ENCODE measurements around the gene ARHGAP27.
"Not testable (repeated sequence)": the region's sequence is repeated elsewhere in the genome, so short reads cannot be mapped to it uniquely, and the experiment has no call there.

Gene ARHGAP27, protein sequence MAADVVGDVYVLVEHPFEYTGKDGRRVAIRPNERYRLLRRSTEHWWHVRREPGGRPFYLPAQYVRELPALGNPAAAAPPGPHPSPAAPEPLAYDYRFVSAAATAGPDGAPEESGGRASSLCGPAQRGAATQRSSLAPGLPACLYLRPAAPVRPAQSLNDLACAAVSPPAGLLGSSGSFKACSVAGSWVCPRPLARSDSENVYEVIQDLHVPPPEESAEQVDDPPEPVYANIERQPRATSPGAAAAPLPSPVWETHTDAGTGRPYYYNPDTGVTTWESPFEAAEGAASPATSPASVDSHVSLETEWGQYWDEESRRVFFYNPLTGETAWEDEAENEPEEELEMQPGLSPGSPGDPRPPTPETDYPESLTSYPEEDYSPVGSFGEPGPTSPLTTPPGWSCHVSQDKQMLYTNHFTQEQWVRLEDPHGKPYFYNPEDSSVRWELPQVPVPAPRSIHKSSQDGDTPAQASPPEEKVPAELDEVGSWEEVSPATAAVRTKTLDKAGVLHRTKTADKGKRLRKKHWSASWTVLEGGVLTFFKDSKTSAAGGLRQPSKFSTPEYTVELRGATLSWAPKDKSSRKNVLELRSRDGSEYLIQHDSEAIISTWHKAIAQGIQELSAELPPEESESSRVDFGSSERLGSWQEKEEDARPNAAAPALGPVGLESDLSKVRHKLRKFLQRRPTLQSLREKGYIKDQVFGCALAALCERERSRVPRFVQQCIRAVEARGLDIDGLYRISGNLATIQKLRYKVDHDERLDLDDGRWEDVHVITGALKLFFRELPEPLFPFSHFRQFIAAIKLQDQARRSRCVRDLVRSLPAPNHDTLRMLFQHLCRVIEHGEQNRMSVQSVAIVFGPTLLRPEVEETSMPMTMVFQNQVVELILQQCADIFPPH

DNA sequence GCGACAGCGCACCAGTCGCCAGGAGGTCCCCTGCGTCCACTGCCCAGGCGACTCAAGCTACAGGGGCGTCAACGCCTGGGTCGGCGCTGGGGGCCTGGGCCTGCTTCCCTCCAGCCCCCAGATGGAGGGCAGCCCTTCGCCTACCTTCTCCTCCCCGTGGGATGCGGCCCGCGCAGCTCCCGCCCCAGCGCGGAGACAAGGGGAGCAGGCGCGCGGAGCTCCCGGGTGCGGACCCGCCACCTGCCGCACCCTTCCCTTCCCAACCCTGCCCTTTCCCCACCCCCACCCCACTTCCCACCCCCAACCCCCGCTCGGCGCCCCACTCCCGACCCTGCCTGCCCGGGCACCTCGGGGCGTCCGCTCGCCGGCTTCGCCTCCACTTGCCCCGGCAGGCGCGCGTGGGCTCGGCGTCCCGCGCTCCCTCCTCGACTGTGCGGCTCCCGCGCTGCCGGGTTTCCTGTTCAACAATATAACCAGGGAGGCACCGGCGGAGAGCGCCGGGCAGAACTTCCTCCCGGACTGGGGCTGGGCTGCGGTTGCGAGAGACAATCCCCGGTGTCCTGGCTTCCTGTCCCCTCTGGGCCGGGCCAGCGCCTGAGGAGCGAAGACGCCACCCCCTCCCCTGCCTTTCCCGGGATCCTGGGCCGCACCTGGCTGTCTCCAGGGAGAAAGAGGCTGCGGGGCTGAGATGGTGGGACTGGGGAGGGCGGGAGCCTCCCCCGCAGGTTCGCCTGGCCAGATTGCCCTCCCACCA lies at the start of gene ARHGAP27:
ARHGAP27 (minus strand) TSS at position 466 of the 754 bp plus-strand sequence. CDS start 2,591 bp downstream, outside the sequence.
- no peak for DNase-seq (ENCODE audit: low read depth in 3 of 3)

DNA sequence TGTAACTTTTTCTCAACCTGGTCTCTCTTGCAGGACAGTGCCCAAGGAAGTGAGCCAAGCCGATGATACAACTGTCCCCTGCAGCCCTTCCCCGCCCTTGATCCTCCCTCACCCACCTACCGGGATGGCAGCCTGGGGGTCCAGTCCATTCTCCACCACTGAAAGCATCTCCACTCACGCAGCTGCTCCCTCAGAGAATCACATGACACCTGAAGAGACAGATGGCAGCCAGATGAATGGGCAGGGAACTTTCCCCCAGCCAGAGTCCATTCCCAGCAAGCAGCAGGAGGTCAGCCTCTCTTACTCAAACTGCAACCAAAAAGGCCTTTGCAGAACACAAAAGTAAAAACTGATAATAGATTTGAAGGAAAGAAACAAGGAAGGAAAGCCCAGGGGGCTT lies 49.6 kb upstream of the ARHGAP27 start:
- not testable (repeated sequence) for DNase-seq (ENCODE audit: low read depth in 3 of 3)

DNA sequence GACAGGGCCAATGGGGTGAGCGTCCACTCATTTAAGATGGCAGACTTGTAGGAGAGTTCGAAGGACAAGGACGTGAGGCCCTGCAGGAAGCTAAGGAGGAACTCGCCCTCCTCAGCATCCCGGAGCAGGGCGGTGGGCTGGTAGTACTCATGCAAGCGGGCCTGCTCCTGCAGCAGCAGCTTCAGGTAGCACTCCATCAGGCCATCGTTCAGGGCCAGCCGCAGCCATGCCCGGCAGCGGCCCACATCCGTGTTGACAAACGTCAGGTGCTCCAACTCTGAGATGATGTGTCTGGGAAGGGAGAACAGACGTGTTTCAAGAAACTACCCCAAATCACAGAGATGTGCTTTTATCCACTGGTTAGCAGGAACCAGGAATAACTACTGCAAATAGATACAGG lies 42.8 kb upstream of the ARHGAP27 start:
- not testable (repeated sequence) for DNase-seq (ENCODE audit: low read depth in 3 of 3)

DNA sequence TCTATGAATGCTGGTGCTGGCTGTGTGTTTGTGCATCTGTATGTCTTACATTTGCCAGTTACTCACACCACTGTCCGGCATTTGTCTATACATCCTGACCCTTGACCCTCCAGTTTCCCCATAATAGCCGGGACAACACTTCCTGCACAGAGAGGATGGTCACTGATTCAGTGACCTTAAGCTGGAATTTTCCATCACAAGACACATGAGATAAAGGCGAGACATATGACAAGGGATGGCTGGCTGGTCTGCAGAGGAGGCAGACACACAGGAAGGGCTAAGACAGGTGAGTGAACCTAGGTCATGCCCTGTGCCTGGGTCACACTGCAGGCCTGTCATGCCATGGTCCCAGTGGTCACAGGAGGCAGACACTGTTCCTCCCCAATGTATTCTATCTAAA lies 39.6 kb upstream of the ARHGAP27 start:
- DNase-seq (ENCODE audit: low read depth in 3 of 3): not testable (repeated sequence)

DNA sequence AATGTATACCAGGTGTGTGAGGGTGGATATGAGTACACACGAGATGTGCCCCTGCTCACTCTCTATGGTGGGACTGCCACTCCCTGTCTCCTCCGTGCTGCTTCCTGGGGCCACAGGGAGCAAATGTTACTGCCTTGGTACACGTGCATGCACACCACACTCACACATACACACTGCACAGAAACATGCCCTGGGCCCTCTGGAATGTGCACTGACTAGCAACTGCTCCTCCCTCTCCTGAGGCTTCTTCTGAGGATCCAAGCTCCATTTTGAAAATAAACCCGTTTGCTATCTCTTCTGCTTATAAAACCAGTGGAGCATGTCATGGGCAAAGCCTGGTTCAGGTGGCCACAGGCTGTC lies 36.5 kb upstream of the ARHGAP27 start:
- DNase-seq (ENCODE audit: low read depth in 3 of 3): not testable (repeated sequence)

DNA sequence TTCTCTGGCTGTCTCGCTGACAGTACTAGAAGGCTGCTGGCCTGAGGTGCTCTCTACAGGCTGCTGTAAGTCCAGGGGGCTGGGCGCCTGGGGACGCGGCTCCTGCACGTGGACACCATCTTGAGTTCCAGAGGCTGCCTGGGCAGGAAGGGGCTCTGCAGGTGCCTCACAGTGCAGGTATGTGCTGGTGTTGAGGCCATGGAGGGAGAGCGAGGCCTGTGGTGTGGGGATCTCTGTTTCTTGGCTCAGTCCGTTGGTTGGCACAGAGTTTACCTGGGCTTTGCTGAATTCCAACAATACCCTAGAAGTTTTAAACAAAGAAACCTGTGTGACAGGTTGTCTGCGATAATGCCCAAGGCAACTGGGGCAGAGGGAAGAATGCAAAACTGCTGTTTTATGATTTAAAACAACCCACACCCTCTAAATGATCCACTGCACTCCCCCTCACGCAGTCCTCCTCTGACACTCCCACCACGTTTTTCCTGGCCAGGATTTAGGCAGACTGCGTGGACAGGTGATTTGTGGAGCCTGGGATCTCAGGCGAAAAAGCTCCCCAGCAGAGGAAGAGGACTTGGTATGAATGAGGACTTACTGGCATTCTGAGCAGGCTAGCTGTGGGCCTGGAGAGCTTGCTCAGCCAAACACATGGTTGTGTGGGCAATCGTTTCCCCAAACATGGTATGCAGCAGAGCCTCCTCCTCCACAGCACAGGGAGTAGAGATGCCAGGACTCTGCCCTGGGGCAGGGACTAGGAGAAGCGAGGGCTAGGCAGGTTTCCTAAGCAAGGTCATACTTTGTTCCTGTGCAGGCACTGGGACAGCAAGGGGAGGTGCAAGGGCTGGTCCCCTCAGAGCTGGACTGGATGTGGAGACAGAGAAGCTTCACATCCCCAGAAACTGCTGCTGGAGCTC lies 35.9 kb upstream of the ARHGAP27 start:
- DNase-seq (ENCODE audit: low read depth in 3 of 3): not testable (repeated sequence)

DNA sequence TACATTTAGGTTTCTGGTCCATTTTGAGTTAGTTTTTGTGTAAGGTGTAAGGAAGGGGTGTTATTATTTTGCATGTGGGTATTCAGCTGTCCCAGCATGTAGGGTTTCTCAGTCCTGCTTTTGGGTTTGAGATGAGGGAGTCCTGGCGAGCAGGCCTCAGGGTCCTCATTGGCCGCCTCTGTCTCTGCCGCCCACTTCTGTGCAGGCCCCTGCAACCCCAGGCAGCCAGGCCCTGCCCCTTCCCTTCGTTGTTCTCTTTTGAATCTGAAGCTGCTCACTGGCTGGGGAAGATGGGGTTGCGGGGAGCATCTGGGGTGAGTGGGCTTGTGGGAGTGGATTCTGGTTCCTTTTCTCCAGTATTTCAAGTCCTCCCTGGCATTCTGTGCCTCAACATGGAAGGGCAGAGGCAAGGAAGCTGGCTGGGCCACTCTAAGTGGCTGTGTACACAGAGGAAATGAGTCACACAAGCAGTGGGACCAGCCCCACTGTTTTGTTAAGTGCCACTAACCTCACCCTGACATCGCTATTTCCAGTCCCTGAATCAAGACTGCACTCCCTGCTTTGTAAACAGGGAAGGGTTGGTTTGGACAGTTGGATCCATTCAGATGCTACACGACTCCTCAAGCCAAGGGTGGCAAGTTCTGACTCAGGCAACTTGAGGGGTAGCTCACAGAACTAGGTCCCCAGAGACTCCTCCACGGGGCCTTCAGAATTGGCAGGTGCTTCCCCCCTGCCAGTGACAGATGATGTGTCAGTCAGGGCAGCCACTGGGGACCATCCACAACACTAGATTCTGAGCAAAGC lies 29.1 kb upstream of the ARHGAP27 start:
- peak in 1 of 3 experiments; percentile 24 for DNase-seq (ENCODE audit: low read depth in 3 of 3)

DNA sequence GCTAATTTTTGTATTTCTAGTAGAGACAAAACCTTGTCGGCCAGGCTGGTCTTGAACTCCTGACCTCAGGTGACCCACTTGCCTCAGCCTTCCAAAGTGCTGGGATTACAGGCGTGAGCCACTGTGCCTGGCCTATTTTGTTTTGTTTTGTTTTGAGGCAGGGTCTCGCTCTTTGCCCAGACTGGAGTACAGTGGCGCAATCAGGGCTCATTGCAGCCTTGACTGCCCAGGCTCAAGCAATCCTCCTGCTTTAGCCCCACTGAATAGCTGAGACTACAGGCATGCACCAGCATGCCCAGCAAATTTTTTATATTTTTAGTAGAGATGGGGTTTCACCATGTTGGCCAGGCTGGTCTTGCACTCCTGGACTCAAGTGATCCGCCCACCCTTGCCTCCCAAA lies 27.8 kb upstream of the ARHGAP27 start:
- not testable (repeated sequence) for DNase-seq (ENCODE audit: low read depth in 3 of 3)

DNA sequence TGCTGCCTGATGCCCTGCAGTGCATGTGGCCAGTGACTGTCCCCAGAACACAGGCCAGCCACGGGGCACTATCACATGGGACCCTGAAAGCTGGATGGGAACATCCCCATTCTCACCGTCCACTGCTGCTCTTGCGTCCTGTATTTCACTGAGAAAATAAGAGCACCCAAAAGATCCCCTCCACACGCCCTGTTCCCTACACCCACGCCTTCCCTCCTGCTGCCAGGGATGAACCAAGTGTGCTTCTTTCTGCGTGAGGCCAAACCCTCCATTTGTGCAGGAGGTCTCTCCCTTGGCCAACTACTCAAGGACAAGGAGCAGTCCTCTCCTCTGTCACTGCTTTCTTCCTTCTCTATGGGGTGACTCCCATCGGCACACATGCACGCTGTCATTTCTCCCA lies 21.7 kb upstream of the ARHGAP27 start:
- DNase-seq (ENCODE audit: low read depth in 3 of 3): not testable (repeated sequence)

DNA sequence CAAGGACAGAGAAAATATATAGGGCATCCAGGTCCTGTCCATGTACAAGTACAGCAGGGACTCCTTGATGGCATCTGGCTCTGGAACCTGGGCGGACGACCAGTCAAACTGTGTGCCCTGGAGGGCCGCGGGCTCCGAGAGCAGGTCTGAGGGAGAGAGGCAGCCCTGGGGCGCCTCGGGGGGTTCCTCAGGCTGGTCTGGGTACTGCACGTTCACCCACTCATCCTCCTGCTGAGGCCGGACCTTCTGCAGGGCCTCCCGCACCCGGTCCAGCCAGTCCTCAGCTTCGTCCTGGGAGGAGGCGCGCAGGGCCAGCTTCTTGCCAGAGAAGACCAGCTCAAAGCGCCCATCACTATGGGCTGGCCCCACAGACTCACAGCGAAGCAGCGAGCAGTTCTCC lies 21.1 kb upstream of the ARHGAP27 start:
- not testable (repeated sequence) for DNase-seq (ENCODE audit: low read depth in 3 of 3)

DNA sequence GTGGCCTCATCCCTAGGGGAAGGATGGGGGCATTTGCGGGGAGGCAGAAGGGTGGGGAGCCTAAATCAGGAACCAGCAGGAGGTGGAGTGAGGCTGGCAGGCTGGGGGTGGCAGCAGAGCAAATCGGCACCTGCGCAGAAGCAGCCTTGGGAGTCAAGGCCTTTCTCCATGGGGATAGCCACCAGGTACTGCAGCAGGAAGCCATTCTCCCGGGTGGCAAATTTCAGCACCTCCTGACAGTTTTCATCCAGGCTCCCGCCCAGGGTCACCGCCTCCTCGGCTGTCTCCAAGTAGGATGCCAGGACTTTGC lies 20.5 kb upstream of the ARHGAP27 start:
- not testable (repeated sequence) for DNase-seq (ENCODE audit: low read depth in 3 of 3)

DNA sequence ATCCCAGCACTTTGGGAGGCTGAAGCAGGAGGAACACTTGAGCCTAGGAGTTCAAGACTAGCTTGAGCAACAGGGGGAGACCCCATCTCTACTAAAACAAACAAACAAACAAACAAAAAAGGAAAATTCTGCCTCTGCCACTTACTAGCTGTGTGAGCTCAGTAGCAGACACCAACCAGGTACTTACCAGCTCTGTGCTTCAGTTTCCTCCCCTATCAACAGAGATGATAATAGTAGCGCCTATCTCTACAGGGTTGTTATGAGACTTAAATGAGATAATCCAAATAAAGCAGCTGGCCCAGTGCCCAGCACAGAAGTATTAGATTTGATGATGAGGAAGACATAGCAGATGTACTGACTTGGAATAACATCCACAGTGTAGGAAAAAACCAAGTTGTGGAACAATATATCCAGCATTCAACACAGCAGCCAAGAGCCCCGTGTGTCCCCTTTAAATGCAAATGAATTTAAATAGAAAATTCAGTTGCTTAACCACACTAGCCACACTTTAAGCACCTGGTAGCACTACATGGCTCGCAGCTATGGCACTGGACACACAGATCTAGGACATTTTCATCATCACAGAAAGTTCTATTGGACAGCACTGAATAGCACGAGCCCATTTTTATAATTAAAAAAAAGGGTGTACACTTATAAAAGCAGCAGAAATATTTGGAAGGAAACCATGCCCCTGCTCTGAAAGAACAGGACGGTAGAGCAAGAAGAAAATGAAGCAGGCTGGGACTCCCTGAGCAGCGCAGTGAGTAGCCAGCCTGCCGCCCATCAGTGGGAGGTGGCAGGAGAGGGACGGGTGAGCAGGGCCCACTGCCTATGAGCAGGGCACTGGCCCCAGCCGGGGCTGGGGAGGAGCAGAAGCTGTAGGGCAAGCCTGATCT lies 19.9 kb upstream of the ARHGAP27 start:
- not testable (repeated sequence) for DNase-seq (ENCODE audit: low read depth in 3 of 3)

DNA sequence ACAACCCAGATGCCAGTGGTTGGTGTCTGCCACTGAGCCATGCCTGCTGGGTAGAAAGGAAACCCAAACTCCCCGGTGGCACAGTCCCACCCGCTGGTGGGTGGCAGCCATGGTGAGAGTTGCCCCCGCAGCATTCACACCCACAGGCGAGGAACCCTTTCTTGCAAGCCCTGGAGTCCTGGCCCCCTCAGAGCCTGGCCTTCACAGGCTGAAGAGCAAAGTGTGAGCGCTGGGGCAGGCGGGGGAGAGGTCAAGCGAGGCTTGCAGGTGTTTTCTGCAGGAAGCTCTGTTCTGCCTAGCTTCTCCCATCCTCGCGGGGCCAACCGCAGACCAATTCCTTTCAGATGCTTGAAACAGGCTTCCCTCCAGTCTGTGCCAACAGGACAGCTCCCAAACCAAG lies 19.0 kb upstream of the ARHGAP27 start:
- not testable (repeated sequence) for DNase-seq (ENCODE audit: low read depth in 3 of 3)

DNA sequence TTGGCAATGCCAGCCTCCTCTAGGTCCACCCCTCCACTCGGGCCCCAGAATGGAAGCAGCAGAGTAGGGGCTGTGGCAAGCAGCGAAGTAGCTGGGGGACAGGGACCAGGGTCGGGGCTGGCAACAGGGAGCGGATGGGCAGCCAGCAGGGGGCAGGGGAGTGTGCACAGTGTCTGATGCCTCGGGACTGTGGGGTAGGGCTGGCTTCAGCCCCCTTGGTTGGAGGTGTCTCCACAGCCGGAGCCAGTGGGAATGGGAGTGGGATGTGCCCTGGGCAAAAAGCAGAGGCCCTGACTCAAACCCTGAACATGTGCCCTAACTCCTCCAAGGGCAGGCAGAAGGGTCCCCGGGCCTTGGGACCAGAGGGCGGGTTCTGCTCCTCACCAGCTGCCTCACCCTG lies 18.5 kb upstream of the ARHGAP27 start:
- no peak for DNase-seq (ENCODE audit: low read depth in 3 of 3)

DNA sequence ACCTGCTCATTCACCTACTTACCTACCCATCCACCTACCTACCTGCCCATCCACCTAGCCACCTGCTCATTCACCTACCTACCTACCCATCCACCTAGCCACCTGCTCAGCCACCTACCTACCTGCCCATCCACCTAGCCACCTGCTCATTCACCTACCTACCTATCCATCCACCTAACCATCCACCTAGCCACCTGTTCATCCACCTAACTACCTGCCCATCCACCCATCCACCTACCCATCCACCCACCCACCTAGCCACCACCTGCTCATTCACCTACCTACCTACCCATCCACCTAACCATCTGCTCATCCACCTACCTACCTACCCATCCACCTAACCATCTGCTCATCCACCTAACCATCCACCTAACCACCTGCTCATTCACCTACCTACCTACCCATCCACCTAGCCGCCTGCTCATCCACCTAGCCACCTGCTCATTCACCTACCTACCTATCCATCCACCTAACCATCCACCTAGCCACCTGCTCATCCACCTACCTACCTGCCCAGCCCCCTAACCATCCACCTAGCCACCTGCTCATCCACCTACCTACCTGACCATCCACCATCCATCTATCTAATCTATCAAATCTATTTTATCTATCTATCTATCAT lies 17.1 kb upstream of the ARHGAP27 start:
- not testable (repeated sequence) for DNase-seq (ENCODE audit: low read depth in 3 of 3)

DNA sequence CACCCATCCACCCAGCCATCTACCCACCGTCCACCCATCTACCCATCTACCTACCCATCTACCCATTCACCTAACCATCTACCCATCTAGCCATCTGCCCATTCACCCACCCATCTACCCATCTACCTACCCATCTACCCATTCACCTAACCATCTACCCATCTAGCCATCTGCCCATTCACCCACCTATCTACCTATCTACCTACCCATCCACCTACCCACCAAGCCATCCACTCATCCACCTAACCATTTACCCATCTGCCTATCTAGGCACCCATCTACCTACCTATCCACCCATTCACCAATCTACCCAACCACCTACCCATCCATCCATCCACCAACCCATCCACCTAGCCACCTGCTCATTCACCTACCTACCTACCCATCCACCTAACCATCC lies 16.6 kb upstream of the ARHGAP27 start:
- DNase-seq (ENCODE audit: low read depth in 3 of 3): not testable (repeated sequence)

DNA sequence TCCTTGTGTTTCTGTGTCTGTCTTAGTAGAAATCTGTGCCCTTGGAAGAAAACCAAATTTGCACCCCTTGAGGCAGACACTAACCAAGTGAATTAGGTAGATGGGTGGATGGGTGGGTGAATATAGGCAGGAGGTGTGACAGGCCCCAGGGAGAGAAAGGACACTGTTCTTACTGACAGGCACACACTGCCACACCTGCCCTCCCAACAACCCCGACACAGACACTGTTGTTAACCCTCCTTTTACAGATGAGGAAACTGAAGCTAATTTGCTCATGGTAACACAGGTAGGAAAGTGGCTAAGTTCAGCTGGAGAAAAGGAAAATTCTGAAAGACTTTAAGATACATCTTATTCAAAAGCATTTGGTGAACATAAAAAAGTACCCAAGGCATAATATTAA lies 15.8 kb upstream of the ARHGAP27 start:
- not testable (repeated sequence) for DNase-seq (ENCODE audit: low read depth in 3 of 3)

DNA sequence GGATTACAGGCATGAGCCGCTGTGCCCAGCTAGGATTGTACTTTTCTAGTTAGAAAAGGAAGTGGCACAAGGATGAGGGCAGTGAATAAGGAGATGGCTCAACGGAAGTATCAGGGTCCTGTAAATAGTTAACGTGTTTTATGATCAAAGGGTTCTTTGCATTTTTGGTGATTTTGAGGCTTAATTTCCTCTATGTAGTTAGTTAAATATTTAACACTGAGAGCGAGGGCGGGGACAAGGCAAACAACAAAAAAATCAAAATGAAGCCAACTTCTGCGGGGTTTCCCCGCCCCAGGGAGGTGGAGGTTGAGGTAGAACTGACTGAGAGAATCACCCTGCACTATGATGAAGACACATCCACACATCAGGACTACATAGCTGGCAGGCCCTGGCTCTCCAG lies 15.4 kb upstream of the ARHGAP27 start:
- DNase-seq (ENCODE audit: low read depth in 3 of 3): not testable (repeated sequence)

DNA sequence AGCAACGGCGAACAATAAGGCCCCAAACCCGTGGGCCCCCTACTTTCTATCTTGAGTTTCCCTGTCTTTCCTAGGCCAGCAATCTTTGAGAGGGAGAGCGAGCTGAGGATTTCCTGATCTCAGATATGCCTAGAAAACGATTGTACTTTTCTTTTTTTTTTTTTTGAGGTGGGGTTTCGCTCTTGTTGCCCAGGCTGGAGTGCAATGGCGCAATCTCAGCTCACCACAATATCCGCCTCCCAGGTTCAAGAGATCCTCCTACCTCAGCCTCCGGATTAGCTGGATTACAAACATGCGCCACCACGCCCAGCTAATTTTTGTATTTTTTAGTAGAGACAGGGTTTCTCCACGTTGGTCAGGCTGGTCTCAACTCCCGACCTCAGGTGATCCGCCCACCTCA lies 15.0 kb upstream of the ARHGAP27 start:
- not testable (repeated sequence) for DNase-seq (ENCODE audit: low read depth in 3 of 3)

Measured in stimulated activated CD4-positive, alpha-beta T cell treated with anti-CD3 and anti-CD28 coated beads, TNF-alpha, amount 100 ng/mL, for 24 hours (primary cell).